GM12878 (cell line): ENCODE measurements around the gene CARD11. TPM values are rescaled to one million over a fixed set of nuclear protein-coding genes. Genes with fewer than 3 reads are reported as not detected.

ENCODE experiments used
- ATAC-seq: fragments of 200-7000 bp; cut with Tn5 transposase; 3 replicates; pipeline ENCODE4 v1.9.1; 2020; ENCODE audit warnings: mild to moderate bottlenecking, moderate library complexity
- BruUV-seq: library from RNA; stranded (reverse); fragments of 400-500 nt; replicated peaks from 2 replicates; lab custom pipeline; 2021; lab: Mats Ljungman, UMichigan
- CTCF ChIA-PET: fragments of 300-600 bp; sonication (Branson Sonifier 250); formaldehyde crosslinking; extraction: SDS; loops from one replicate; lab custom pipeline; 2021; ENCODE audit warnings: inconsistent platforms; lab: Yijun Ruan, JAX
- POLR2A ChIA-PET: fragments of 350-600 bp; formaldehyde crosslinking; extraction: SDS; loops from one replicate; lab custom pipeline; 2021; ENCODE audit warnings: inconsistent platforms; lab: Charles Lee
- RAD21 ChIA-PET: fragments of 300-600 bp; sonication (Branson Sonifier 250); formaldehyde crosslinking; loops from one replicate; lab custom pipeline; 2023; ENCODE audit warnings: antibody characterized with exemption; ENCODE audit not compliant: unreplicated experiment; lab: Charles Lee
- SMC1A ChIA-PET: fragments of 300-600 bp; sonication (Branson Sonifier 250); formaldehyde crosslinking; loops from one replicate; lab custom pipeline; 2023; ENCODE audit not compliant: unreplicated experiment, uncharacterized antibody; lab: Charles Lee
- DNase-seq: peaks from one replicate; pipeline ENCODE4 v3.0.0-alpha.2; 2011; ENCODE audit warnings: low read depth, low spot score
- FAIRE-seq: peaks from 3 replicates; lab custom pipeline; 2011; peaks lifted over from hg19 to GRCh38; lab: Jason Lieb, UNC
- H2AFZ ChIP-seq: 2 replicates; pipeline ENCODE4 v1.6.0; 2011; ENCODE audit warnings: low read depth, low read length, control low read depth; ENCODE audit not compliant: control insufficient read depth
- H3K27ac ChIP-seq: 2 replicates; pipeline ENCODE4 v1.5.1; 2011; ENCODE audit warnings: control low read depth; ENCODE audit not compliant: control insufficient read depth, insufficient read depth
- H3K27me3 ChIP-seq, 2 experiments: replicated peaks in 1 of 2; 2 replicates each; pipeline versions ENCODE4 v1.6.0 to v1.6.1; 2011; ENCODE audit warnings: low read length in 1 of 2; ENCODE audit not compliant: control insufficient read depth in 2 of 2, insufficient read depth in 2 of 2
- H3K36me3 ChIP-seq, 2 experiments: 2 replicates each; pipeline ENCODE4 v1.5.1; 2011; ENCODE audit warnings: low read length in 1 of 2; ENCODE audit not compliant: control insufficient read depth in 2 of 2, insufficient read depth in 2 of 2
- H3K4me1 ChIP-seq: 2 replicates; pipeline ENCODE4 v1.6.1; 2011; ENCODE audit warnings: mild to moderate bottlenecking, low read length, moderate library complexity, mixed read lengths; ENCODE audit not compliant: control insufficient read depth, insufficient read depth
- H3K4me2 ChIP-seq: 2 replicates; pipeline ENCODE4 v1.6.0; 2011; ENCODE audit warnings: control low read depth; ENCODE audit not compliant: control insufficient read depth, insufficient read depth
- H3K4me3 ChIP-seq: fragments of 200-600 bp; sonication (generic); 2 replicates; pipeline ENCODE4 v1.5.1; 2016
- H3K79me2 ChIP-seq: 2 replicates; pipeline ENCODE4 v1.6.0; 2011; ENCODE audit warnings: low read length; ENCODE audit not compliant: control insufficient read depth, insufficient read depth
- H3K9ac ChIP-seq: 2 replicates; pipeline ENCODE4 v1.8.0; 2011; ENCODE audit warnings: low read length, control low read depth, mixed read lengths; ENCODE audit not compliant: control insufficient read depth, insufficient read depth
- H3K9me3 ChIP-seq: replicated peaks from 3 replicates; pipeline ENCODE4 v1.5.1; 2011; ENCODE audit warnings: mild to moderate bottlenecking, low read length; ENCODE audit not compliant: control insufficient read depth, insufficient read depth
- H4K20me1 ChIP-seq: 2 replicates; pipeline ENCODE4 v1.6.0; 2011; ENCODE audit not compliant: control insufficient read depth, insufficient read depth
- ATF7 ChIP-seq: fragments of 450-650 bp; IDR thresholded peaks from 2 replicates; pipeline ENCODE4 v1.6.1; 2016; ENCODE audit warnings: low read depth, mild to moderate bottlenecking
- CREB1 ChIP-seq: IDR thresholded peaks from 2 replicates; pipeline ENCODE4 v1.6.1; 2012; ENCODE audit warnings: low read depth, mild to moderate bottlenecking, inconsistent platforms
- EED ChIP-seq: sonication (generic); IDR thresholded peaks from 2 replicates; pipeline ENCODE4 v1.6.1; 2016; ENCODE audit warnings: antibody characterized with exemption, low read depth
- HDAC2 ChIP-seq: fragments of 200-600 bp; sonication (generic); IDR thresholded peaks from 2 replicates; pipeline ENCODE4 v1.6.1; 2017
- SMAD1 ChIP-seq: fragments of 450-650 bp; IDR thresholded peaks from 2 replicates; pipeline ENCODE4 v1.6.1; 2018; ENCODE audit warnings: mild to moderate bottlenecking, low read depth; ENCODE audit not compliant: partially characterized antibody
- SRF ChIP-seq, 2 experiments: IDR thresholded peaks; 2 replicates each; pipeline ENCODE4 v1.6.1; 2011; ENCODE audit warnings: low read depth in 2 of 2, low read length in 2 of 2, mild to moderate bottlenecking in 1 of 2, moderate library complexity in 1 of 2
- ZZZ3 ChIP-seq: IDR thresholded peaks from 2 replicates; pipeline ENCODE4 v1.6.1; 2011; ENCODE audit warnings: low read depth; ENCODE audit not compliant: control insufficient read depth, insufficient read length
- WGBS: methylation state at CpG from one replicate; pipeline ENCODE4 v1.1.6; 2016; ENCODE audit warnings: low lambda C conversion rate; ENCODE audit not compliant: insufficient replicate concordance, insufficient coverage; ENCODE audit errors: missing lambda C conversion rate; 5-methylcytosine and 5-hydroxymethylcytosine counted together
- in situ Hi-C: fragments of 300-500 bp; cut with MboI; formaldehyde crosslinking; loops from 9 replicates; pipeline ENCODE4 v1.14.3; 2018; ENCODE audit warnings: mixed read lengths
- intact Hi-C: fragments of 100-400 bp; cut with micrococcal nuclease; formaldehyde crosslinking; loops from one replicate; pipeline ENCODE4 v1.14.2; 2022; ENCODE audit not compliant: unreplicated experiment
- polyA plus RNA-seq, 11 experiments: library from polyadenylated mRNA; depleted of rRNA in 4 of 11; unstranded in 6 of 11; stranded (reverse) in 5 of 11; fragments of >200 nt; fragmentation: Nextera tagmentation in 4 of 11; fragmentation: Illumina TruSeq in 1 of 11; extraction: Ambion mirVana in 4 of 11; extraction: Trizol in 1 of 11; gene quantifications; 1 replicate in 1 of 11; 2 replicates in 10 of 11; pipeline versions ENCODE4 v1.2.1 to v1.2.3, GENCODE V29; 2011 to 2016; ENCODE audit warnings: inconsistent platforms in 2 of 11, missing spikeins in 2 of 11, low read depth in 1 of 11
- total RNA-seq, 4 experiments: library from RNA; depleted of rRNA in 3 of 4; stranded (reverse); fragments of >200 nt in 3 of 4; fragmentation: Illumina TruSeq in 1 of 4; extraction: Trizol in 1 of 4; gene quantifications; 2 replicates each; pipeline versions ENCODE4 v1.2.1 to v1.2.3, GENCODE V29; 2013 to 2021
- TF ChIP-seq, protein P1 (sequence below): IDR thresholded peaks from 2 replicates; pipeline ENCODE4 v1.6.1; 2011; ENCODE audit warnings: borderline replicate concordance, low read depth, mild to moderate bottlenecking, moderate library complexity, low read length; ENCODE audit not compliant: insufficient read depth, poor library complexity, severe bottlenecking
- TF ChIP-seq, protein P2 (sequence below): fragments of 150-350 bp; IDR thresholded peaks from 2 replicates; pipeline ENCODE4 v1.6.1; 2016; ENCODE audit warnings: low read depth, low read length

The CARD11 gene
- total and polyA plus RNA-seq, 10 of the 15 experiments (the other 5 are each of a cell fraction or from before 2014, with no cell fraction given), result 0.27 to 72.0 (median 28.4) TPM

DNA sequence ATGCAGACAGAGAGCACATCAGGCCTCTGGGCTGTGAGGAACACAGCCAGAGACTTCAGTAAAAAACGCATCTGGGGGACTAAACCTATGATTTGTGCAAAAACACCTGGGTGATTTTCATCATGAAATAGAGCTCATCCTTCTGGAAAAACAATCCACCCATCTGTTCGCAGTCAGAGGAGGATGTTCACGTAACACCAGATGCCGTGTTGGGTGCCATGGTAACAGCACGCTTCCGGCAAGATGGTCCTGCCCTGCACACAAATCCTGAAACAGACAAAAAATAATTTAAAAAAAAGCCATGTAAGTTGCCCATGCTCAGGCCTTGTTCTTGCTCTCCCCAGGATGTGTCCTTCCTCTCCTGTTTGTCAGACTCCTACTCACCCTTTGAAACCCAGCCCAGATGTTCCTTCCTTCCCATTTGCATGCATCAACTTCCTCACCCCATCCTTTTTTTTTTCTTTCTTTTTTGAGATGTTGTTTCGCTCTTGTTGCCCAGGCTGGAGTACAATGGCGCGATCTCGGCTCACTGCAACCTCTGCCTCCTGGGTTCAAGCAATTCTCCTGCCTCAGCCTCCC lies 171.3 kb downstream of the CARD11 start (continued):
- TF ChIP-seq, protein P1, sequence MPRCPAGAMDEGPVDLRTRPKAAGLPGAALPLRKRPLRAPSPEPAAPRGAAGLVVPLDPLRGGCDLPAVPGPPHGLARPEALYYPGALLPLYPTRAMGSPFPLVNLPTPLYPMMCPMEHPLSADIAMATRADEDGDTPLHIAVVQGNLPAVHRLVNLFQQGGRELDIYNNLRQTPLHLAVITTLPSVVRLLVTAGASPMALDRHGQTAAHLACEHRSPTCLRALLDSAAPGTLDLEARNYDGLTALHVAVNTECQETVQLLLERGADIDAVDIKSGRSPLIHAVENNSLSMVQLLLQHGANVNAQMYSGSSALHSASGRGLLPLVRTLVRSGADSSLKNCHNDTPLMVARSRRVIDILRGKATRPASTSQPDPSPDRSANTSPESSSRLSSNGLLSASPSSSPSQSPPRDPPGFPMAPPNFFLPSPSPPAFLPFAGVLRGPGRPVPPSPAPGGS, result no peak
- TF ChIP-seq ZZZ3, result no peak
- TF ChIP-seq, protein P2, sequence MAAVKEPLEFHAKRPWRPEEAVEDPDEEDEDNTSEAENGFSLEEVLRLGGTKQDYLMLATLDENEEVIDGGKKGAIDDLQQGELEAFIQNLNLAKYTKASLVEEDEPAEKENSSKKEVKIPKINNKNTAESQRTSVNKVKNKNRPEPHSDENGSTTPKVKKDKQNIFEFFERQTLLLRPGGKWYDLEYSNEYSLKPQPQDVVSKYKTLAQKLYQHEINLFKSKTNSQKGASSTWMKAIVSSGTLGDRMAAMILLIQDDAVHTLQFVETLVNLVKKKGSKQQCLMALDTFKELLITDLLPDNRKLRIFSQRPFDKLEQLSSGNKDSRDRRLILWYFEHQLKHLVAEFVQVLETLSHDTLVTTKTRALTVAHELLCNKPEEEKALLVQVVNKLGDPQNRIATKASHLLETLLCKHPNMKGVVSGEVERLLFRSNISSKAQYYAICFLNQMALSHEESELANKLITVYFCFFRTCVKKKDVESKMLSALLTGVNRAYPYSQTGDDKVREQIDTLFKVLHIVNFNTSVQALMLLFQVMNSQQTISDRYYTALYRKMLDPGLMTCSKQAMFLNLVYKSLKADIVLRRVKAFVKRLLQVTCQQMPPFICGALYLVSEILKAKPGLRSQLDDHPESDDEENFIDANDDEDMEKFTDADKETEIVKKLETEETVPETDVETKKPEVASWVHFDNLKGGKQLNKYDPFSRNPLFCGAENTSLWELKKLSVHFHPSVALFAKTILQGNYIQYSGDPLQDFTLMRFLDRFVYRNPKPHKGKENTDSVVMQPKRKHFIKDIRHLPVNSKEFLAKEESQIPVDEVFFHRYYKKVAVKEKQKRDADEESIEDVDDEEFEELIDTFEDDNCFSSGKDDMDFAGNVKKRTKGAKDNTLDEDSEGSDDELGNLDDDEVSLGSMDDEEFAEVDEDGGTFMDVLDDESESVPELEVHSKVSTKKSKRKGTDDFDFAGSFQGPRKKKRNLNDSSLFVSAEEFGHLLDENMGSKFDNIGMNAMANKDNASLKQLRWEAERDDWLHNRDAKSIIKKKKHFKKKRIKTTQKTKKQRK, result no peak
- TF ChIP-seq ATF7, result no peak
- TF ChIP-seq SMAD1, result no peak
- TF ChIP-seq HDAC2, result no peak

DNA sequence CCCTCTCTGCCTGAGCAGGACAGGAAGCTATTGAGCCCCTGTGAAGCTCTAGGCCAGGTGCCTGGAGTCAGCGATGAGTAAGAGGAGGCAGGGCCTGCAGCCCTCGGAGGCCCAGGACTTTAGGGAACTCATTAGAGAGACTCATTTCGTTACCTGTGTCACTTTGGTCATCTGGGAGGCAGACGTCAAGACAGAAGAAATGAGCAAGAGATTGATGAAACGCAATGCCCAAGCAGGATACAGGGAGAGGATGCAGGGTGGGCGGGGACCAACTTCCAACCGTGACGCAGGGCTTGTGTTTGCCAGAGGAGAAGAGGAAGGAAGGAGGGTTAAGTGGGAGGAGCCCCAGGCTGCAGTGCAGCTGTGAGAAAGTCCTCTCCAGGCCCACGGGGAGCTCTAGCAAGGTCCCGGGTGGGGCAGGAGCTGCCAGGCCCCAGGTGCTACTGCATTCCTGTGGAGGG lies 173.2 kb downstream of the CARD11 start:
- CTCF ChIA-PET, result no interaction called here
- RAD21 ChIA-PET, result no interaction called here
- DNase-seq (no peak), ATAC-seq (peak; percentile 76), FAIRE-seq (peak; percentile 35)
- intact Hi-C loops (no loop called here), in situ Hi-C loops (no loop called here)
- no peaks in the 10 kb centered on the region for H3K27me3 ChIP-seq
- H3K36me3 ChIP-seq, result no peaks in the 10 kb centered on the region
- SMC1A ChIA-PET, result no interaction called here
- H3K9ac ChIP-seq, result no peak overlapping the region
- H4K20me1 ChIP-seq, result no peaks in the 10 kb centered on the region; the same call in 1 of the 2 replicates
- H3K27ac ChIP-seq, result no peak overlapping the region
- H3K4me1 ChIP-seq, result peaks cover 4% of the 10 kb centered on the region; the same call in 1 of the 2 replicates
- no peaks in the 10 kb centered on the region for H3K79me2 ChIP-seq
- H3K4me2 ChIP-seq, result no peak overlapping the region
- POLR2A ChIA-PET, result no interaction called here
- BruUV-seq, result no TSS peak
- WGBS, result 10% methylated on average over 7 of the region's 10 CpGs
- TF ChIP-seq SRF (IDR thresholded peaks at IDR 0.05; ENCODE audit: low read depth in 2 of 2, low read length in 2 of 2) (no peak), EED (0 out of 2 replicates have a peak, but pooled peaks have one; percentile 24), CREB1 (0 out of 2 replicates have a peak, but pooled peaks have one; percentile 27)
- peak overlapping the region; percentile 65 for H2AFZ ChIP-seq
- H3K4me3 ChIP-seq, result no peak overlapping the region
- no peaks in the 10 kb centered on the region for H3K9me3 ChIP-seq
